GM21576 (cell line): Measurements from ENCODE around the gene SPATA6L.

Experiments used
- ATAC-seq: cut with Tn5 transposase; IDR thresholded peaks from one replicate; pipeline ENCODE4 v1.9.1; 2021; ENCODE audit warnings: mild to moderate bottlenecking, moderate library complexity; ENCODE audit not compliant: unreplicated experiment

Gene SPATA6L

DNA sequence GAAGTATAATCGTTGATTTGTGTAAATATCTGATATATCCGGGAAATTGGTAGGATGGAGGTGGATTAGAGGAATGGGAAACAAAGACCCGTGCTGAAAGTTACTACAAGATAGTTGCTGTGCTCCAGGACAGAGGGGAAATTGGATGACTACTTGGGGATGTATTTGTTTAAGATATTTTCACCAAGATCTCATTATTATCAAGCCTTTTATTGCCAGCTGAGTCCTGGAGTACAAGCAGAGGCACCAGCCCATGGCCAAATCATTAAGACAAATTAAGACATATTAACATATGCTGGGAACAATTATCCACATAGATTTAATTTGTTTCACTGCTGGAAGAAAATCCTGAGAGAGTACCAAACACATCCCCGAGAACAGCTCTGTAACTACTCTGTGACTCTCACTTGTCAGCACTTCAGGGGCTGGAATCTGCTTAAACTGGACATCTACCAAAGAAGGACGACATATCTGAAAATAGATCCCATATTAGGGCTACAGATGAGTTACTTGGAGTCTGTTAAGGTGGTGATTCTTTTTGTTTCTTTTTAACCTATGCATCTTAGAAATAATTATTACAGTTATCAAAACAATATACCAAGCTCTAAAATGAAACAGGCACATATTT lies 107.8 kb downstream of the SPATA6L start:
- ATAC-seq: no peak

DNA sequence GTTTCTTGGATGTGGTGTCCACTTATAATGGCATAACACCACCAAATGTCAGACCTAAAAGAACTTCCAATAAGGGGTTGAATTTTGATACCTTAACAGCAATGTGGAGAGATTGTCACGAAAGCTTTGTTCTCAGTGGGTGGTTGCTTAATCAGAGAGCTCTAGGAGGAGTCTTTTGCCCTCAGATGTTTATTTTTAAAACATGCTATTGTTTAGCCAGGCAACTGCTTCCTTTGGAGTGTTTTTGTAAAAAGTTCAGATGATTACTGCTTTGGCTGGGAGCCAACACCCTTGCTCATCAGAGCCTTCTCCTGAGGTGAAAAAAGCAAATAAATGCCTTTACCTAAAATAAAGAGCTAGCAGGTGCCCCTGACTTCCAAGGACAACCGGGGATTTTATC lies 111.0 kb downstream of the SPATA6L start:
- ATAC-seq: no peak

DNA sequence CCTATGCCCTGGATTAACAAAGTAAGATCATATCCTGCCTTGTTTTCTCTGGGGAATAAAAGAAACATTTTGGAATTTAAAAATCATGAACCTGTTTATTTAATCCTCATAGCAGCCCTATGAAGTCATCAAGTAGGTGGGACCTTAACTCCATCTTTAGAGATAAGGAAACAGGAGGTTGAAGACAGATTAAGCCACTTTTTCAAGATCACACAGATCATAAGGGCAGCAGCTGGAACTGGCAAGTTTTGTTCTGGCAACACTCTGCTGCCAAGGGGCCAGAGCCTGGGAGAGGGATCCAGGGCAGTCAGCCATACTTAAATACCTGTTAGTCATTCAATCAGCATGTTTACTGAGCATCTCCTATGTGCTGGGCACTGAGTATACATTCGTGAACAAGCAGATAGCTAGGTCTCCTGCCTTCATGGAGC lies 112.3 kb downstream of the SPATA6L start:
- no peak for ATAC-seq

DNA sequence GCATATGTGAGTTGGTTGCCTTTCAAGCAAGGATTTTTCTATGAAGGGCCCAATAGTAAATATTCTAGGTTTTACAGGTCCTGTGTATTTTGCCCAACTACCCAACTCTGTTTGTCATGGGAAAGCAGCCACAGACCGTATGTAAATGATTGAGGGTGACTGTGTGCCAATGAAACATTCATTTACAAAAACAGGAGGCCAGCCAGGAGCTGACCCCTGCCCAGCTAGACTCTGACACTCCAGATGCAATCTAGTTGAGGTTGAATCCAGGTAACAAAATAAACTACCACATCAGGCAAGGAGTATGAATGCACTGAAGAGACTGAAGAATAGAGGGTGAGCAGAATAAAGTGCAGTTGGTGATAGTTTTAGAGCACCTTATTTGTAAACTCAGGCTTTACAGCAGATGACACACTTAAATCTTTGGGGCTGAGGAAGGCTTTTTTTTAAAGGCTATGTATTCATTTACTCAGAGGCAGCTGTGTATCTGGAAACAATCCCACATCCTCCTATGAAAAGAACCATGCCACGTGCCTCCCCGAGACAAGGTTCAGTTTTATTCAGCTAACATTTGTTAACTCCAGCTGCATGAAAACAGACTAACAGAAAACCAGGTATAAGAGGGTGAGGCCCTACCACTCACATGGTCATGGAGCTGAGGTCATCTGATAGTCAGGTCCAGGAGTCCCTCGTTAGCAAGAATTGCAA lies 115.3 kb downstream of the SPATA6L start:
- ATAC-seq: no peak

DNA sequence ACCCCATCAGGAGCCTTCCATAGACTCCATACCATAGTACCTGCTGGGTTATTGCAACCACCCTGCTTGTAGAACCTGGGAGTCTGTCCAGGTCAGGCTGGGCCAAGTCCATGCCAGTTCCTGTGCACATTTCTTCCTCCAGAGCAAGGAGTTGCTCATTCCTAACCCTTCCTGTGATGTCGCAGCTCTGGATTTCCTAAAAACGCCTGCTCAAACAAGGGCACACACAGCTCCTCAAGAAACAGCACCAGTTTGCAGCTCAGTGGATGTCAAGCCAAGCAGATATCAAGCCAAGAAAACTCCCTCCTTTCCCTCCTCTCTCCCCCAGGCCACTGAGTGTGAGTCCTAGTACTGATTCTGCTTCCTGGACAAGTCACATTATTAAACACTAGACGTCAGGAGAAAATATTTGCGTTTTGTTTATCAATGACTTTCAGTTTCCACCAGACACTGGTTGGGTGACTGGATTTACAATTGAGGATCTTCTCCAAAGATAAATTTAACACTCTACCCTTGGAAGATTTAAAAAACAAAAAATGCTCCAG lies 116.5 kb downstream of the SPATA6L start:
- no peak for ATAC-seq

DNA sequence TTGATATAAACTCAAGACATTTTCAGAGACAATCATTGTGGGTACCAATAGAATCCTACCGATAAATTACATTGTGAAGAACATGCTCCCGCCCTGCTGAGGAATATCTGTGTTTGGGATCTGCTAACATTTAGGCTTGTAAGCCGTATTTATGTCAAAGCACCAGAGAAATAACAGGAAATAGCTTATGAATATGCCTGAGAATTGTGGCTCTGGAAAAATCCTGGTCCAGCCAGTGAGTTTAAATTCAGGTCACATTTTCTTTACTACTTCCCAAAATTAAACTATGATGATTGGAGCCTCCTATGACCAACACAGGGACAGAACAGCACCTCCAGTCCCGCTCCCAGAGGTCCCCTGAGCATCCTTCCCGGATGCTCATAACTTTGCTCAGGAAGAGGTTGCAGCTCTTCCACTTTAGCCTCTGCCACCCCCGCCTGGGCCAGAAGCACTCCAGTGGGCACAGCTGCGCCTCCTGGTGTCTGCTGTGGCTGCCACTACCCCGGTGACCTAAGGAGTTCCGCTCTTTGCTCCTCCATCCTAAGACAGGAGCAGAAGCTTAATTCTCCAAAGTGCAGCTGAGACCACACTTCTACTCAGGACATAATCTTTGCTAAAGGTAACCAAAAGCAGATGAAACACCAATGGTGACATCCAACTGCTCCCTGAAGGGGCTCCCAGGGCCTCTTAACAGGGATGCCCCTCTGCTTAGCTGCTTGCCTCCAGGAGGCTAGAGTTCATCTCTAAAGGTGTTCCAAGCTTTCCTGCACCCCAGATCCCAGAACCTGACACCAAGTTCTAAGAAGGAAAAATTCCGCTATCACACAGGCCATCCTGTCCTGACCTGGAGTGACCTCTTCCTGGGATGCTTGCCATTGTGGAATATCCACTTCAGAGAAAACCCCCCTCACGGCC lies 117.2 kb downstream of the SPATA6L start:
- peak; percentile 49 for ATAC-seq
